Measurements from ENCODE around the gene S100A13. TPM values are rescaled to one million over a fixed set of nuclear protein-coding genes. Genes with fewer than 3 reads are reported as not detected.

The S100A13 gene
- total RNA-seq, 1 donor from 2014 or later, result 89.7 TPM

DNA sequence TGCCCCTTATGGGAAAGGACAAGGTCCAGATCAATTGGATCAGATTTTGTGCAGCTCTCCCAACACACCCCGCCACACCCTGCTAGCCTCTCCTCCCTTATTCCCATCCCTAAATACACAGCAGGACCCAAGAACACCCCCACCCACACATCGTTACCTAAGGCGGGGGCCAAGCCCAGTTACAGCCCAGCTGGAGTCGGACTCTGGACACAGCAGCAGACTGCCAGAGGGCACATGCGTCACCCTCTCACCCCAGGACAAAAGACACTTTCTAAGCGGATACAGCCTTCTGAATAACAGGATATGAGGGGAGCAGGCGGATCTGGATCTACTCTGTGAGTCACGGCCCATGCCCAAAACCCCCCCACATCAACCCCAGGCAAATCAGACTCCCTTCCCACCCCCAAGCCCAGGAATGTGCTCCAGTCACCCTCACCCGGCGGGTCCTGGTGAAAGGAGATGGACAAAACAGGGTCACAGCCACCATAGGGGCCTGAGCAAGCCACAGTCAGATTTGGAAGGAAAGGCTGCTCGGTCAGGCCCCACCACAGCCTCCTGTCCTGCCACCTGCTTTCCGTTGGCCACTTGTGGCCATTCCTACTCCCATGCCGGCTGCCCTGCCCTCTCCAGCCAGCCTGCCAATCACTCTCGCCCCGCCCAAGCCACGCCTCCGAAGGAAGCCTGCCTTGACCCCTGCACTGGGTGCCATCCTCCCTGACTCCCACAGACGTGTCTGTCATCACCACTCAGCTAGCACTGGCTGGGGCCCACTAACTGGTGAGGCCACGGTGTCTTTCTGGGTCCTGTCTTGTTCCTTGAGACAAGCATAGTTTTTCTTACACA is 18.3 kb downstream of the S100A13 start:
- TF ChIP-seq, protein P1, sequence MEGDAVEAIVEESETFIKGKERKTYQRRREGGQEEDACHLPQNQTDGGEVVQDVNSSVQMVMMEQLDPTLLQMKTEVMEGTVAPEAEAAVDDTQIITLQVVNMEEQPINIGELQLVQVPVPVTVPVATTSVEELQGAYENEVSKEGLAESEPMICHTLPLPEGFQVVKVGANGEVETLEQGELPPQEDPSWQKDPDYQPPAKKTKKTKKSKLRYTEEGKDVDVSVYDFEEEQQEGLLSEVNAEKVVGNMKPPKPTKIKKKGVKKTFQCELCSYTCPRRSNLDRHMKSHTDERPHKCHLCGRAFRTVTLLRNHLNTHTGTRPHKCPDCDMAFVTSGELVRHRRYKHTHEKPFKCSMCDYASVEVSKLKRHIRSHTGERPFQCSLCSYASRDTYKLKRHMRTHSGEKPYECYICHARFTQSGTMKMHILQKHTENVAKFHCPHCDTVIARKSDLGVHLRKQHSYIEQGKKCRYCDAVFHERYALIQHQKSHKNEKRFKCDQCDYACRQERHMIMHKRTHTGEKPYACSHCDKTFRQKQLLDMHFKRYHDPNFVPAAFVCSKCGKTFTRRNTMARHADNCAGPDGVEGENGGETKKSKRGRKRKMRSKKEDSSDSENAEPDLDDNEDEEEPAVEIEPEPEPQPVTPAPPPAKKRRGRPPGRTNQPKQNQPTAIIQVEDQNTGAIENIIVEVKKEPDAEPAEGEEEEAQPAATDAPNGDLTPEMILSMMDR (IDR thresholded peaks at IDR 0.05), result no peak
- intact Hi-C loops (cut with DNase I), result loop anchor here (2.0 kb wide), 1 partner anchor 26 kb away; the partner anchor contains the start of gene CHTOP
- H3K4me1 ChIP-seq, result peaks cover 7 to 38% of the 10 kb centered on the region in 2 donors
- H3K9me3 ChIP-seq, result no peaks in the 10 kb centered on the region
- DNase-seq (ENCODE audit: low spot score in 2 of 2), result peak; percentile 72 to 92
- peak overlapping the region; percentile 41 to 75 for H3K4me3 ChIP-seq
- peak overlapping the region; percentile 90 to 96 for H3K27ac ChIP-seq
- H3K36me3 ChIP-seq, result peaks cover 14 to 26% of the 10 kb centered on the region in 2 donors
- H3K27me3 ChIP-seq, result no peaks in the 10 kb centered on the region

DNA sequence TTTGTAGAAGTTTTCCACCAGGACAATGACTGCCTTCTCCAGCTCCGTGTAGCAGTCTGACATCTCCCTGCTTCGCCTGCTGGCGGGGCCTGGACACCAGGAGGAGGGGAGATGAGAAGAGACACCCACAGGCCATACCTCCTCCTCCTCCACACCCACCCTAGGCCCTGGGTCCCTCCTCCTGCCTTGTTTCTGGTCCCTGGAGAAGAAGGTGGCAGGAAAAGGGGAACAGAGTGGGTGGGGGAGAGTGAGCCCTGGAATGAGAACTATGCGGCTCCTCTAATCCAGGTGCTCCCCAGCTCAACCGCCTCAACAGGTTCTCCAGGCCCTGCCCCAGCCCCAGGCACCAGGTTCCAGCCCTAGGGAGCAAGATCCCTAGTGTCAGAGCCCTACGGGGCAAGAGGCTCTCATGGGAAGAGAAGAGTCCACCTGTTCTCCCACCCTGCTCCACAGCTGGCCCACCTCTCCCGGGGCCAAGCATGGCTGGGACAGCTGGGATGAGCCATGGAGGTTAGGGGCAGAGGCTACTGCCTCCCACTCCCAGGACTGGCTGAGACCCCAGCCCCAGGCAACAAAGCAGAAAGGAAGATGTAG is 19.1 kb downstream of the S100A13 start:
- Histone ChIP-seq H3K9me3 (no peaks in the 10 kb centered on the region), H3K4me1 (peaks cover 7 to 36% of the 10 kb centered on the region in 2 donors)
- intact Hi-C loops (cut with DNase I), result loop anchor here (2.0 kb wide), 1 partner anchor 27 kb away; the partner anchor contains the start of gene CHTOP

DNA sequence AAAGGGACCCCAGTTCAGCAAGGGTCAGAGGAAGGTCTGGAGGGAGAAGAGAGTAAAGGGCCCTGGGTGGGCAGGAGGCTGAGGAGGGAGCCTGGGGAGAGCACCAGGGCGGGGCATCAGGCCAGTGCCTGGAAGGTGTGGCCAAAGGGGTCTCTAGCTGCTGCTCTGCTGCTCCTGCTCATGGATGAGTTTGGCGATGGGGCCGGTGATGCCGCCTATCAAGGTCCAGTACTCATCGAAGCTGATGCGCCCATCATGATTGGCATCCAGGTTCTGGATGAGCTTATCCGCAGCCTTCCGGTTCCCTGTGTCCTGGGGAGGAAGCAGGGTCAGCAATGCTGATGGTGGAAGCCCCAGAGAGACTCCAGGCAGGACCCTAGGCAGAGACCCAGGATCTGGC is 19.9 kb downstream of the S100A13 start:
- TF ChIP-seq, protein P1 (IDR thresholded peaks at IDR 0.05), result no peak
- Histone ChIP-seq H3K36me3 (peaks cover 14 to 26% of the 10 kb centered on the region in 2 donors), H3K27me3 (no peaks in the 10 kb centered on the region), H3K4me3 (no peak overlapping the region), H3K27ac (peak overlapping the region; percentile 90 to 96), H3K4me1 (peaks cover 7 to 34% of the 10 kb centered on the region in 2 donors), H3K9me3 (no peaks in the 10 kb centered on the region)
- no peak for DNase-seq (ENCODE audit: low spot score in 2 of 2)
- intact Hi-C loops (cut with DNase I), result no loop called here

More for the DNA sequence above, 19.1 kb downstream of the S100A13 start:
- no peak for DNase-seq (ENCODE audit: low spot score in 2 of 2)
- peaks cover 14 to 26% of the 10 kb centered on the region in 2 donors for H3K36me3 ChIP-seq
- peak overlapping the region; percentile 41 to 75 for H3K4me3 ChIP-seq
- no peaks in the 10 kb centered on the region for H3K27me3 ChIP-seq
- H3K27ac ChIP-seq, result peak overlapping the region; percentile 90 to 96
- TF ChIP-seq, protein P1 (IDR thresholded peaks at IDR 0.05), result no peak

DNA sequence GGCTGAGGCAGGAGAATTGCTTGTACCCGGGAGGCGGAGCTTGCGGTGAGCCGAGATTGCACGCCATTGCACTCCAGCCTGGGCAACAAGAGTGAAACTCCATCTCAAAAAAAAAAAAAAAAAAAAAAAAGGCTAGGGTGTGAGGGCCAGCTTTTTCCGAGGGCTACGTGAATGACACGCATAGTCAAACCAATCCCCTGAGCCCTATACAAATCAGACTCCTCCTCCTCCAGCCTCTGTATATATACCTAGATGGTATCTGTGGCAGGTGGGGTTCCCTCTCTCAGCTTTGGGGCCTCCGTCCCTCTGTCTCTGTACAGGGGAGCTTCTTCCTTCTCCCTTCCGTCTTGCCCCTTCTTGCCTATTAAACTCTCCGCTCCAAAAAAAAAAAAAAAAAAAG is 21.1 kb downstream of the S100A13 start:
- H3K9me3 ChIP-seq, result no peaks in the 10 kb centered on the region
- H3K4me1 ChIP-seq, result peaks cover 7 to 33% of the 10 kb centered on the region in 2 donors
- H3K27ac ChIP-seq, result no peak overlapping the region
- intact Hi-C loops (cut with DNase I), result no loop called here
- H3K36me3 ChIP-seq, result peaks cover 14 to 26% of the 10 kb centered on the region in 2 donors
- peak in 1 of 2 donors; percentile 19 for DNase-seq (ENCODE audit: low spot score in 2 of 2)
- TF ChIP-seq, protein P1 (IDR thresholded peaks at IDR 0.05), result no peak
- no peak overlapping the region for H3K4me3 ChIP-seq
- no peaks in the 10 kb centered on the region for H3K27me3 ChIP-seq

DNA sequence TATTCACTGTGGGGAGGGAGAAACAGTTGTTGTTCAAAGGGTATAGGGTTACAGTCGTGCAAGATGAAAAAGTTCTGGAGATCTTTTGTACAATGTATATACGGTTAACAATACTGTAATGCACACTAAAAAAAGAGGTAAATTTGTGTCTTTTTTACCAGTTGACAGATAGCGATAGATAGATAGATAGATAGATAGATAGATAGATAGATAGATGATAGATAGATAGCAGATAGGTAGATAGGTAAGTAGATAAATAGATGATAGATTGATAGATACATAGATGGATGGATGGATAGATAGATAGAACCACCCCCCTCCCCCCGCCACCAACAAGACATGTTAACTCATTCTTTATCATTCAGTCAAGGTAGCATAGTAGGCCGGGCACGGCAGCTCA is 24.6 kb downstream of the S100A13 start:
- H3K4me1 ChIP-seq, result peaks cover 0 to 4% of the 10 kb centered on the region in 2 donors
- intact Hi-C loops (cut with DNase I), result no loop called here
- TF ChIP-seq, protein P1 (IDR thresholded peaks at IDR 0.05), result no peak
- H3K9me3 ChIP-seq, result no peaks in the 10 kb centered on the region
- DNase-seq (ENCODE audit: low spot score in 2 of 2), result no peak
- no peak overlapping the region for H3K4me3 ChIP-seq
- H3K27me3 ChIP-seq, result no peaks in the 10 kb centered on the region
- peaks cover 13 to 25% of the 10 kb centered on the region in 2 donors for H3K36me3 ChIP-seq
- H3K27ac ChIP-seq, result no peak overlapping the region

Data from ascending aorta (tissue), 2 donors.